Measurements from ENCODE around the gene IMP4. TPM values are rescaled to one million over a fixed set of nuclear protein-coding genes. Genes with fewer than 3 reads are reported as not detected.

Gene IMP4
- total and polyA plus RNA-seq, 2 experiments from 2014 or later, result 79.1 to 109 TPM

- 65 to 73% methylated on average over 7 to 9 of the region's 9 CpGs for WGBS, 2 experiments (ENCODE audit: low coverage in 1 of 2, low lambda C conversion rate in 2 of 2, missing lambda C conversion rate in 2 of 2)
- H3K27ac ChIP-seq, result no peak overlapping the region; the same call in 1 of the 2 replicates
- H3K4me1 ChIP-seq (ENCODE audit: insufficient read depth), result peaks cover 19% of the 10 kb centered on the region
- no peak overlapping the region for H3K9ac ChIP-seq
- no peaks in the 10 kb centered on the region for H3K9me2 ChIP-seq (ENCODE audit: insufficient read depth)
- no peaks in the 10 kb centered on the region for H4K20me1 ChIP-seq (ENCODE audit: insufficient read depth)
- TF ChIP-seq EZH2 (IDR thresholded peaks at IDR 0.05; ENCODE audit: insufficient read depth, poor library complexity, severe bottlenecking), result no peak
- no peak for TF ChIP-seq EZH2phosphoT487 (IDR thresholded peaks at IDR 0.05; ENCODE audit: insufficient read depth, low read depth)
- in situ Hi-C loops (cut with MboI), result no loop called here
- peaks cover 82% of the 10 kb centered on the region for H3K79me2 ChIP-seq (ENCODE audit: insufficient read depth)
- no peak overlapping the region for H2AFZ ChIP-seq
- no peaks in the 10 kb centered on the region for H3K9me3 ChIP-seq (ENCODE audit: low read depth)
- H3K4me3 ChIP-seq, result 0 out of 2 replicates have a peak overlapping the region, but pooled peaks have one; percentile 4
- no peaks in the 10 kb centered on the region for H3K27me3 ChIP-seq (replicated peaks; ENCODE audit: insufficient read depth)
- peaks cover 6% of the 10 kb centered on the region for H3K36me3 ChIP-seq (ENCODE audit: low read depth)
- peak overlapping the region; percentile 21 for H3K4me2 ChIP-seq (ENCODE audit: unreplicated experiment)
- H3F3A ChIP-seq (ENCODE audit: insufficient read depth), result no peaks in the 10 kb centered on the region
- DNase-seq, result peak; percentile 62
These were observed 32.0 kb downstream of the IMP4 start for GRCh38 chr2:130374587-130375290.

GRCh38 chr2:130375291-130376266 is 32.9 kb downstream of the IMP4 start:
- H3K9me2 ChIP-seq (ENCODE audit: insufficient read depth), result no peaks in the 10 kb centered on the region
- no peak overlapping the region for H2AFZ ChIP-seq
- TF ChIP-seq EZH2phosphoT487 (IDR thresholded peaks at IDR 0.05; ENCODE audit: insufficient read depth, low read depth), result no peak
- no peak for TF ChIP-seq EZH2 (IDR thresholded peaks at IDR 0.05; ENCODE audit: insufficient read depth, poor library complexity, severe bottlenecking)
- peaks cover 6% of the 10 kb centered on the region for H3K36me3 ChIP-seq (ENCODE audit: low read depth)
- no peak overlapping the region for H3K4me2 ChIP-seq (ENCODE audit: unreplicated experiment)
- no peaks in the 10 kb centered on the region for H3F3A ChIP-seq (ENCODE audit: insufficient read depth)
- in situ Hi-C loops (cut with MboI), result no loop called here
- no peaks in the 10 kb centered on the region for H3K9me3 ChIP-seq (ENCODE audit: low read depth)
- 90 to 93% methylated on average over 19 of the region's 19 CpGs for WGBS, 2 experiments (ENCODE audit: low coverage in 1 of 2, low lambda C conversion rate in 2 of 2, missing lambda C conversion rate in 2 of 2)
- H3K9ac ChIP-seq, result no peak overlapping the region
- H3K27ac ChIP-seq, result no peak overlapping the region; the same call in 1 of the 2 replicates
- DNase-seq, result no peak
- no peaks in the 10 kb centered on the region for H4K20me1 ChIP-seq (ENCODE audit: insufficient read depth)
- H3K27me3 ChIP-seq (replicated peaks; ENCODE audit: insufficient read depth), result no peaks in the 10 kb centered on the region
- peaks cover 19% of the 10 kb centered on the region for H3K4me1 ChIP-seq (ENCODE audit: insufficient read depth)
- no peak overlapping the region for H3K4me3 ChIP-seq
- peaks cover 90% of the 10 kb centered on the region for H3K79me2 ChIP-seq (ENCODE audit: insufficient read depth)

- TF ChIP-seq EZH2phosphoT487 (IDR thresholded peaks at IDR 0.05; ENCODE audit: insufficient read depth, low read depth) (no peak), EZH2 (IDR thresholded peaks at IDR 0.05; ENCODE audit: insufficient read depth, poor library complexity, severe bottlenecking) (no peak)
- in situ Hi-C loops (cut with MboI), result no loop called here
- H3K4me1 ChIP-seq (ENCODE audit: insufficient read depth), result peaks cover 19% of the 10 kb centered on the region
- H4K20me1 ChIP-seq (ENCODE audit: insufficient read depth), result no peaks in the 10 kb centered on the region
- no peaks in the 10 kb centered on the region for H3K9me2 ChIP-seq (ENCODE audit: insufficient read depth)
- H3K27me3 ChIP-seq (replicated peaks; ENCODE audit: insufficient read depth), result no peaks in the 10 kb centered on the region
- no peak overlapping the region for H3K4me2 ChIP-seq (ENCODE audit: unreplicated experiment)
- 75 to 76% methylated on average over 11 of the region's 11 CpGs for WGBS, 2 experiments (ENCODE audit: low coverage in 1 of 2, low lambda C conversion rate in 2 of 2, missing lambda C conversion rate in 2 of 2)
- H3K9me3 ChIP-seq (ENCODE audit: low read depth), result no peaks in the 10 kb centered on the region
- no peak overlapping the region for H3K9ac ChIP-seq
- no peak overlapping the region for H2AFZ ChIP-seq
- no peak overlapping the region for H3K4me3 ChIP-seq
- peaks cover 88% of the 10 kb centered on the region for H3K79me2 ChIP-seq (ENCODE audit: insufficient read depth)
- H3F3A ChIP-seq (ENCODE audit: insufficient read depth), result no peaks in the 10 kb centered on the region
- H3K36me3 ChIP-seq (ENCODE audit: low read depth), result peaks cover 6% of the 10 kb centered on the region
- peak; percentile 34 for DNase-seq
- H3K27ac ChIP-seq, result no peak overlapping the region
These were observed 34.0 kb downstream of the IMP4 start for GRCh38 chr2:130376433-130377293.

- Histone ChIP-seq H3K4me2 (ENCODE audit: unreplicated experiment) (no peak overlapping the region), H3K79me2 (ENCODE audit: insufficient read depth) (peaks cover 94% of the 10 kb centered on the region), H3K27ac (no peak overlapping the region), H3K27me3 (replicated peaks; ENCODE audit: insufficient read depth) (no peaks in the 10 kb centered on the region), H4K20me1 (ENCODE audit: insufficient read depth) (no peaks in the 10 kb centered on the region), H3F3A (ENCODE audit: insufficient read depth) (no peaks in the 10 kb centered on the region), H3K4me3 (no peak overlapping the region), H3K9me2 (ENCODE audit: insufficient read depth) (no peaks in the 10 kb centered on the region), H3K9me3 (ENCODE audit: low read depth) (no peaks in the 10 kb centered on the region), H3K9ac (no peak overlapping the region), H3K36me3 (ENCODE audit: low read depth) (peaks cover 6% of the 10 kb centered on the region), H3K4me1 (ENCODE audit: insufficient read depth) (peaks cover 19% of the 10 kb centered on the region), H2AFZ (no peak overlapping the region)
- TF ChIP-seq EZH2 (IDR thresholded peaks at IDR 0.05; ENCODE audit: insufficient read depth, poor library complexity, severe bottlenecking), result no peak
- TF ChIP-seq EZH2phosphoT487 (IDR thresholded peaks at IDR 0.05; ENCODE audit: insufficient read depth, low read depth), result no peak
- no peak for DNase-seq
- in situ Hi-C loops (cut with MboI), result no loop called here
- 96 to 99% methylated on average over 5 of the region's 5 CpGs for WGBS, 2 experiments (ENCODE audit: low coverage in 1 of 2, low lambda C conversion rate in 2 of 2, missing lambda C conversion rate in 2 of 2)
These were observed 34.8 kb downstream of the IMP4 start for GRCh38 chr2:130377491-130377890.

All from GM23248 (cell line).